ENCODE data around the gene SLIT1.

SLIT1 gene

DNA sequence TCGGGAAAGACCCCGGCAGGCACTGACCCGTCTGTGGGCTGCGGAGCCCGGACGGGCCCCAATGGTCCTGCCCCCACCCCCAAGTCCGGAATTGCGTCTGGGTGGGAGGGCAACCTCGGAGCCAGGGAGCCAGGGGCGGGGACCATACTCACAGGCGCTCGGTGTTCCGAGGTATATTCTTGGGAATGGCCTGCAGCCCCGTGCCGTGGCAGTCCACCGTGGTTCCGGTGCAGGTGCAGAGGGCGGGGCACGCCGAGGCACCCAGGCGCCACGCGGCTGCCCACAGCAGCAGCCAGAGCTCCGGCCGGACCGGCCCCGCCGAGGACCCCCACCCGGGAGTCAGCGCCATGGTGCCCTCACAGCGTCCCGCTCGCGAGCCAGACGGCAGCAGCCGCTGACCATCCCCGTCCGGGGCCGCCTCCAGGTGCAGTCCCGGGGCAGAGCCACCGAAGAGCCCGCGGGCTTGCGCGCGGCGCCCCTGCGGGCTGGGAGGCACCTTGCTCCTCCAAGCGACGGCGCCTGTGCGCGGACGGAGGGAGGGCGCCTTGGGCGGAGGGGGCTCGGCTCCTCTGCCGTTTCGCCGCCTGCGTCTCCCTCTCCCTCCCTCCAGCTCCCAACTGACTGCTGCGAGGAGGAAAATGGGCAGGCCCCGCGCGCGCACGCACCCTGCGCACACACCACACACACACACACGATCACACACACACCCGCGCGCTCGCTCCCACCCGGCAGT, at the start of gene SLIT1:
SLIT1 (minus strand) TSS at position 634 of the 733 bp plus-strand sequence; CDS start at position 349, 285 bp downstream.
- DNase-seq (ENCODE audit: low read depth in 2 of 2) = no peak

DNA sequence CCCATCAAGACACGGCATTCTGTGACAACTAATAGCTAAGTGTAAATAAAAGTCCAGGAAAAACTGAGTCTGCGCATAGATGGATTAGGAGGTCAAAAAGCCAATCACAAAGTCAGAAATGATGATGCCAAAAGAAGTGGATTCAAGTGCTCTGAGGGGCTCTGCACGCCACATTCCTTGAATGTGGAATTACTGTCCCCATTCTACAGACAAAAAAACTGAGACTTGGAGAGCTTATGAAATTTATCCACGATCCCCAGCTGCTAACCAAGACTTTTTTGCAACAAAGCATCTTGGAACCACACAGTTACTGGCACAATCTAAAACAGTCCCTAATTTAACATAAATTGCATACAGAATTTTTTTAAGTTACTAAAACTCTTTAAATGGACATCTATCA, 49.6 kb upstream of the SLIT1 start:
- DNase-seq (ENCODE audit: low read depth in 2 of 2) = no peak

DNA sequence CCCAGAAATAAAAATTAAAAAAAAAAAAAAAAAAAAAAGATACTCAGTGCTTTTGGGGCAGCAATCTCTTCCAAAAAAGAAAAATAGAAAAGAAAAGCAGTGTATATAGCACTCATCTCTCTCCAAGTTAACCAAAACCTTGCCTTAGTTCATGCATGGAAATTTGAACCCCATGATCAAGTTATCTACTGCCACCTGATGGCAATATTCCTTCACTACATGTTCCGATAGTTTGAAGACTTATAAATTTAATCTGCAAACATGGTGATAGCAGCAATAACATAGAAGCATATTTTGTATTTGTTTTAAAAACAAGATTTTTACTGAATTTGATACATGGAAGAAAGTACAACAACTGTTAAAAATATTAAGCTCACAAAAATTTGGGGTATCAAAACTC, 48.6 kb upstream of the SLIT1 start:
- DNase-seq (ENCODE audit: low read depth in 2 of 2) = no peak

DNA sequence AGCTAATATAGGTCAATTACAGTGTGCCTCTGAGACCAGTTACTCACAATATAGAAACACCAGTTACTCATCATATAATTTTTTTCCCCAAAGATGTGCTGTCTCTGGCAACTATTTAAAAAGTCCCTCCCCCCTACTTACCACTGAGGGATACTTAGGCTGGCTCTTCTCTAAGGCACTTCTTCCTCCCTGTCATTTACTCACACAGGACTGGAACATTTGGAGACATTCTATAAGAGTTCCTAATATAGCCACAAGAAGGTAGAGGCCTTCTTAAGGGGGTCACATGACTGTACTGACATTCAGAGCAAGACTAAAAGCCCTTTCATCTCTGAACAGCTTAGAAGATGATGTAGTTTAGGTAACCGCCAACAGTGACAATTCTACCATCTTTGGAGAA, 44.4 kb upstream of the SLIT1 start:
- no peak for DNase-seq (ENCODE audit: low read depth in 2 of 2)

DNA sequence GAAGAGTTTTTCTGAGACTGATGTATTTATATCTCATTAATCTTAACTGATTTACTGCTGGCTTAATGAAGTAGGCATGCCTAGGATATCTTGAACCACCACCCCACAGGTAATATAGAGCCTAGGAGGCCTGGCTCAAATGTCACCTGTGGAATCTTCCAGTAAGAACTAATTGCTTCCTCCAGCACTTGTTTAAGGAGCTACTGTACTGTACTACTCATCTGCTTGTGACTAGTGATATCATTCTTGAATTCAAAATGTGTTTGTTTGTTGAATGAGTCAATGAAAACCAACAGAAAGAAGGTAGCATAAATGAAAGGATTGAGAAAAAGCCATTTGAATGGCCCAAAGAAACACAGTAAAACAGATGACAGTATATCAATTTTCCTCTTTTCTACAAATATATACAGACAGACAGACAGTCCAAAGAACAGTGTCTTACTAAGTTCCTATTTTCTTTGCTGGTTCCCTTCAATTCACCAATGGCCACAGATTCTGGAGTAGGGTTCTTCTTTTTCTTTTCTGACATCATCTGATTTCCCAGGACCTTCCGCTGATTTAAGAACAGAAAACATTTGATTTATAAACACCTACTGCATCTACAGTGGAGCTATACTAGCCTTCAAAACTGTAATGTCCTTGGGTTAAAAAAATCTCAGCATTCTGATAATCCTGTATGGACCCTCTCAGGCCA, 43.7 kb upstream of the SLIT1 start:
- no peak for DNase-seq (ENCODE audit: low read depth in 2 of 2)

DNA sequence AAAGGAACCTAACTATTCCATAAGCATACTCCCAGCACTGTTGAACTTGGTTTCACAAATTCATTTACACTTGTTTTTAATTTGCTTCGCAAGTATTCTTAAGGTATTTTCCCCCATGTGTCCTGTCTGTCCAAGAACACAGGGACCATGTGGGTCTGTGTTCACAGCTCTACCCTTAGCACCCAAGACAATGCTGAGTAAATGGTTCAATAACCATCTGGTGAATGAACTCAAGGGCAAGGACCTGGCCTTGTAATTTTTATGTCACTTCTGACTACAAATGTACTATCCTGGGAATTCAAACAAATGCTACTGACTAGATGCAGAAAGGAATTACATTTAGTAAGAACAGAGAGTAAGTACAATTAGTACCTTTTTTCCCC, 43.0 kb upstream of the SLIT1 start:
- no peak for DNase-seq (ENCODE audit: low read depth in 2 of 2)

DNA sequence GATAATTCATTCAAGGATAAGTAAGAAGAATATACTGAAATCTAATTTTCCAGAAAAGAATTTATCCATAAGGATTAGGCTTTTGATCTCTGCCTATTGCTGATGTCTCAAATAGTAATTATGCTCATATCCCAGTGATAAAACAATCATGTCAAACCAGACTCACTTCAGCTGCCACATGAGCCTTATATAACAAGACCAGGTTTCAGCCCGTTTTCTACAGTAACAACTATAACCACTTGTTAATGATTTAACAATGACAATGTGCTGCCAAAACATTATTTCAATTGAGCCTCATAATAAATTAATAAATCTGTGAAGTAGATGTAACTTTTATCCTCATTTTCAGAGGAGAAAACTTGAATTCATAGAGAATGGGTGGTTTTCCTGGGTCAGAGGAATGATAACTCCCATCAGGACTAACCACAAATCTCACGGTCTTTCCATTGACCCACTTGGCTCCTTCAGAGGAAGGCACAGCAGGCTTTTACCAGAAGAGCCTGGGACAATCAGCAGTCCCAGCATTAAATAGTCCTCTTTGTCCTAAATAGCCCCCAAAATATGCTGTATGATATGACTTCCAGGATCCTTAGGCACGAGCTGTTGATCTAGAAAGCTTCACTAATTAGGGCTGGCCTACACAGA, 42.5 kb upstream of the SLIT1 start:
- no peak for DNase-seq (ENCODE audit: low read depth in 2 of 2)

DNA sequence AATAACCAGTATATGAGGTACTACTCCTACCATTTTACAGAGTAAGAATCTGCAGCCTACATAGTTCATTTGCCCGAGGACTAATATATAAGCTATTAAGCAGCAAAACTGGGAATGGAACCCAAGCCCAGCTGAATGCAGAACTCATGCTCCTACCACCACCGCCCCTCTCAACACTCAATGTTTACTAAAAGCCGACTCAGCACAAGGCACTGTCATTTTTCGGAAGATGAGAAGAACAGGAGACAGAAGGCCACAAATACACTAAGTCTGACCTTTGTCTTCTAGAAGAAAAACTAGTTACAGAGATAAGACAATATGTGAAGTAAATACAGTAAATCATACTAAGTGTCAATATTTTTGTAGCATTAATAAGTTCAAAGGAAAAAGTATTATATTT, 40.6 kb upstream of the SLIT1 start:
- no peak for DNase-seq (ENCODE audit: low read depth in 2 of 2)

DNA sequence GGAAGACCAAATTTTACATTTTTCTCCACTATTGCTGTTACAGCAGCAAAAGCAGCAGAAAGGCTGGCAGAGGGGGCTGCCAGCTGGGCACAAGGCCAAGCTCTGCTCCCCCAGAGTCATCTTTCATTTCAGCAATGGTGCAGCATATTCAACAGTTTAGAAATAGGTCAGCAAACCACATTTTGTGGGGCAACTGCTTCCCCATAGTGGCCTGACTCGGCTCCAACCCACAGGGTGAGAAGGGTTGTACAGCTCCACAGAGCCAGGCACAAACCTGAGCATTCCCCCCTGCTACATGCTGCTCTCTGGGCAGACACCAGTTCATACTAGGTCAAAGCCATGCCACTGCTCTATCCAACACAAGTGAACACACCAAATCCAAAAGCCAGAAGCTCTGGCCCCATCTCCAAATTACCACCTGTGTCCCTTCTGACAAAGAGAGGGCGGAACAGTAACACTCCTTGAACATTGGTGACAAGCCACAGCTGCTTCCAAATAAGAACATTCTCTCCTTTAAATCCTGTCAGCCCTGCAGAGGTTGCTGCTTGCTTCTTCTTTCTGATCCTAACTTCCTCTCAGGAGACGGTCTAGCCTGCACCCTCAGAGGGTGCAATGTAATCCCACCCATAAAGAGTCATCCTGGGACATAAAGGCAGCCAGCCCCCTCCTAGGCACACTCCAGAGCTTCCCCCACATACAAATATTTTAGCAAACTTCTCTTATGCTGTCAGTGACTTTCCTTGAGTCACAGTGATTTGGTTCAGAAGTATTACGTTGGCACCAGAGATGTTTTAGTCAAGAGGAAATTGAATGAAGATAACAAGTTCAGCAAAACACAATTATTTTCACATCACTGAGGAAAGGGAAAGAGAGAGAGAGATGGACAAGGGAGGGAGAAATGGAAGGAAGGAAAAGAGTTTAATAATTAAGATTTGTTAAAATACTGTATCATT, 39.0 kb upstream of the SLIT1 start:
- DNase-seq (ENCODE audit: low read depth in 2 of 2) = no peak

DNA sequence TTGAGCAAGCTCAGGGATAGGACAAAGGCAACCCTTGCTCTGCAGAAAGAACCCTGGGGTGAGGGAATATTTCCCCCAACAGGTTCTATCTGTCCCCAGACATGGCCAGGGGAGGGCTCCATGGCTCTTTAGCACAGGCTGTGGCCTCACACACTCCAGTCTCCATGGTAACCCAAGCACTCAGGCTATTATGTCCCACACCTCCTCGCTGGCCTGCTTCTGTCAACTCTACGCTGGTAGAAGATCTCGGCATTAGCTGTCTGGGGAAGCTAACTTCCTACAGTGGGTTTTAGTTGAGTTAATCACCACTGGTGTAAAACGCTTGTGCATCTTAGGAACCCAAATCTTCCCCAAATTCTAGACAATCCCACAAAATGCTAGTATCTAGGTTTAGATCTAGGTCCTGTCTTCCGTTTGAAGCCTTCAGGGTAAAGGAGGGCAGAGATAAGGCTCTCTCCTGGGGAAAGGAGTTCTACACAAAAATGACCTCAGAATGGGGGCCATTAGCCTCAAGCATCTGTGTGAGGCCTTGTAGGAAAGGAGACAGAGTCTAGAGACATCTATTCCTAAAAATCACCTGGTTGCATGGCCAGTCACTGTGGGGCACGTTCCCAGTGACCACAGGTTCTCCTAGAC, 36.7 kb upstream of the SLIT1 start:
- DNase-seq (ENCODE audit: low read depth in 2 of 2) = no peak

DNA sequence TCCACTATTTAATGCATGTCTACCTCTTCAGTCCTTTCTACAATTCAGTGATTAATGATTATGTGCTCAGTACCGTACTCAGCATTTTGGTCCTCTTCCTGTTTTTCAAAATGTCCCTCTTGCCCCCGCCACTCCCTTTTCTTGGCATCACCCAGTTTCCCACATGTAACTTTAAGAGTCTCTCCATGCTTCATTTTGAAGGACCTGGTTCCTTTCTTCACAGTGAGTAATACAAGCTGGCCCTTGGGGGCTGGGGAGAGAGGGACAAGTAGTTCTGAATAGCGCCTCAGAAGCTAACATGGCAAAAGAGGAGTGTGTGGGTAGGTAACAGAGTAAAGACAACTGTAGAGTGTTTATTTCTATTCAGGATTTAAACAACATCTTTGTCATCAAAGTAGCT, 34.6 kb upstream of the SLIT1 start:
- DNase-seq (ENCODE audit: low read depth in 2 of 2) = no peak

DNA sequence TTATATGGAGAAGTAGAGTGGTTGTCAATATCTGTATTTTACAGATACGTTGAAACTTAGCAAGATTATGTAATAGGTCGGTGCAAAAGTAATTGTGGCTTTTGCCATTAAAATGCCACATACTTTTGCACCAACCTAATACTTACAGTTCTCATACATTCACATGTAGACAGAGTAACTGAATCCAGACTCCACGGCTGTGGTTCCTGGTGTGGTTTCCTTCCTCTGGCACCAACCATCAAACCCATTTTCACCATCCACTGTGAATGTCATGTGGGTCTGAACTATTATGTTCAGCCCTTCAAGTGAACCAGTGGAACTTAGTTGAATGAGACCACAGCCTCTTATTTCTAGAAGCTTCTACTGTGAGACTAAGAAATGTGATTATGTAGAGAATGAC, 31.5 kb upstream of the SLIT1 start:
- DNase-seq (ENCODE audit: low read depth in 2 of 2) = no peak

DNA sequence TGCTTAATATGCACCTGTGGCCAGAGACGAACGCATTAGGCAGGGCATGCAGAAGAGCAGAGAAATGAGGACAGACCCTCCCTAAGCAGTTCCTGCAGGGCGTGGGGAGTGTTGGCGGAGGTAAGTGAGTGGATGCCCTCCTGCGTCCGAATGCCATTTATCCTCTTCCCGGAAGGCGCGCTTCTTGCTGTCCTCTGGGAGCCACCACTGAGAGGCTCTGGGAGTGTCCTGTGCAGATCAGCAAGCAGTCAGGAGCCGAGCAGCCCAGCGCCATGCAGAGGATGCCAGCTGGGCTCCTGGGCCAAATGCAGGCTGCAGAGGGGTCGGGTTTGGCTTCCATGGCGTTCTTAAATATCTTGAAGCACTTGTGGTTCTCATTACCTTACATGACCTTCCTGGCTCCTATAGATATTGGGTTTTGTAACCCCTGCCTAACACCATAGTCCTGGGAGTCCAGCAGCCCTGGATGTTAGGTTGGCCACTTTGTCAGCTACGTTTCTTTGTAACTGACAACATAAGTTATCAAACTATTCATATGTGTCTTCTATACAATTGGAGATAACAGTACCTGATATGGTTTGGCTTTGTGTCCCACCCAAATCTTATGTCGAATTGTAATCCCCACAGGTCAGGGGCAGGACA, 30.0 kb upstream of the SLIT1 start:
- DNase-seq (ENCODE audit: low read depth in 2 of 2) = no peak

DNA sequence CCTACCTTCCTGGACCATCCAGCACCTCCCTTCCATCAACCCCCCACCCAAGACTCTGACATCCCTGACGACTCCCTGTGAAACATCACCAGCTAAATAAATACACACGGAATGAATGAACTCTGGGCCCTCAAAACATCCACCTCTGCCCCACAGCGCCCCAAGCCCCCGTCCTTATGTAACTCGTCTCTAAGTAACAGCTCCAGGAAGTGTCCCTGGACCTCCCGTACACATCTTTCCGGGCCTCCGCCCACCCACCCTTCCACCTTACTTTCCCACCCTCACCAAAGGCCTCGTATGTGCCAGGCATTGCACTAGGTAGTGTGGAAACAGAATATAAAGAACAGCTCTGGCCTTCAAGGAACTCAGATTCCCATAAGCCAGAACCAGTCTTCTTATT, 27.7 kb upstream of the SLIT1 start:
- no peak for DNase-seq (ENCODE audit: low read depth in 2 of 2)

DNA sequence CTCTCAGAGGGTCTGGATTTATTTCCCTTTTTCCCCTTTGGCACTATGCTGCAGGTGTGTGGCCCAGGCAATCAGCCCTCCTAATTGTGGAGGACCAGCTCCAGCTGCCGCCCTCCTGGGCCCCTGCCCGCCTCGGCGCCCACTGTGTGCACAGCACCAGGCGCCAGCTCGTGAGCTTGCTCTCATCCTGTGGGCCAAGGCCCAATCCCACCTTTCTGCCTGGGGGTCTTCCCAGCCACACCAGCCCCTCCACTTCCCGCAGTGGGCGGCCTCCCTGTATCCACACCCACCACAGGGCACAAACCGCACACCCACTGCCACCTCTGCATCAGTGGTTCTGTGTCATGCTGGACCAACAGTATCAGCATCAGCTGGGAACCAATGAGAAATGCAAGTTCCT, 25.5 kb upstream of the SLIT1 start:
- DNase-seq (ENCODE audit: low read depth in 2 of 2) = no peak

DNA sequence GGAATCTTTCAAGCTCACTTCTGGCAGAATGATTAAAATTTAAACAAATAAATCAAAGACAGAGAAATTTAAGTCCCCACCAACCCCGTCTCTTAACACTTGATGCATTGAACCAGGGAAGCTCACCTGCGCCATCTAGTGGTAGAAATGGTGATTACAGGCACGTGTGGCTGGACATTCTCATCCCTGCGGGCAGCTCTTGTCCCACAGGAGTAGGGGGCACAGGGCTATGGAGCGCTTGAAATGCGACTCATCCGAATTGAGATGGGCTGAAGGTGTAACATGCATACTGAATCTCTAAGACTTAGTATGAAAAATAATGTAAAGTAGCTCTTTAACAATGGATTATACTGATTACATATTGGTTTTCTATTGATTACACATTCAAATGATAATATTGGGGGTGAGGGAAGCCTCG, 24.8 kb upstream of the SLIT1 start:
- DNase-seq (ENCODE audit: low read depth in 2 of 2) = peak; percentile 60 to 66

DNA sequence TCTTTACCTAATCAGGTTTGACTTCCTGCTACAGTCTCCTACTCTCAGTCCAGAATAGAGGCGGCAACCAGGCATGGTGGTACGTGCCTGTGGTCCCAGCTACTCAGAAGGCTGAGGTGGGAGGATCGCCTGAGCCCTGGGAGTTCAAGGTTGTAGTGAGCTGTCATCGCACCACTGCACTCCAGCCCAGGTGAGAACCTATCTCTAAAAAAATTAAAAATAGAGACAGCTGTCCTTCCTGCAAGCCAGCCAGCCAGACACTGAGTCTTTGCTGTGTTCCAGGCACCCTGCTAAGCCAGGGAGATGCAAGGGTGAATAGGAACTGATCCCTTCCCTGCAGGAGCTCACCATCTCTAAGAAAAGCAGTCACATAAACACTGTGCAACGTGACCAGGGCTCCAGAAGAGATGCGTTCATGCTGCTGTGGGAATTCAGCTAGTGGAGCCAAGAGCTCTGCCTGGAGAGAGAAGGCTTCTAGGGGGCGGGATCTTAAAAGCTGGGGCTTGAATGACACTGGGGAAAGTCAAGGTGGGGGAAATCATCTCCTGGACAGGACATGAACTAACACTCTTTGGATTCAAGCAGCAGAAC, 22.1 kb upstream of the SLIT1 start:
- DNase-seq (ENCODE audit: low read depth in 2 of 2) = no peak

DNA sequence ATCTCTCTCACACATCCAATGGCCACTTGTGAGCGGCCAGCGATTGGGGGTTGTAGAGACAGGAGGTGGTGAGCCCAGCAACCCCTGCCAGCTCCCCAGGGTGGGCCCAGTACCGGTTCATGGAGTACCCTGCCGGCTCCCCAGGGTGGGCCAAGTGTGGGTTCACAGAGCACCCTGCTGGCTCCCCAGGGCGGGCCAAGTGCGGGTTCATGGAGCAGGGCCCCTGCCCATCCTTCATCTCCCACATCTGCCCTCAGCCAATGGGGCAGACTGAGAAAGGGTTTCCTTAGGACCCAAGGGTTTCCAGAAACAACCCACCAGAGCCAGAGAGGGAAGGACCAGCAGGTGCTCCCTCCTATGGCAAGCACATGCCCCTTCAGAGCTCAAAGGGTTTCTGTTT, 21.4 kb upstream of the SLIT1 start:
- DNase-seq (ENCODE audit: low read depth in 2 of 2) = no peak

DNA sequence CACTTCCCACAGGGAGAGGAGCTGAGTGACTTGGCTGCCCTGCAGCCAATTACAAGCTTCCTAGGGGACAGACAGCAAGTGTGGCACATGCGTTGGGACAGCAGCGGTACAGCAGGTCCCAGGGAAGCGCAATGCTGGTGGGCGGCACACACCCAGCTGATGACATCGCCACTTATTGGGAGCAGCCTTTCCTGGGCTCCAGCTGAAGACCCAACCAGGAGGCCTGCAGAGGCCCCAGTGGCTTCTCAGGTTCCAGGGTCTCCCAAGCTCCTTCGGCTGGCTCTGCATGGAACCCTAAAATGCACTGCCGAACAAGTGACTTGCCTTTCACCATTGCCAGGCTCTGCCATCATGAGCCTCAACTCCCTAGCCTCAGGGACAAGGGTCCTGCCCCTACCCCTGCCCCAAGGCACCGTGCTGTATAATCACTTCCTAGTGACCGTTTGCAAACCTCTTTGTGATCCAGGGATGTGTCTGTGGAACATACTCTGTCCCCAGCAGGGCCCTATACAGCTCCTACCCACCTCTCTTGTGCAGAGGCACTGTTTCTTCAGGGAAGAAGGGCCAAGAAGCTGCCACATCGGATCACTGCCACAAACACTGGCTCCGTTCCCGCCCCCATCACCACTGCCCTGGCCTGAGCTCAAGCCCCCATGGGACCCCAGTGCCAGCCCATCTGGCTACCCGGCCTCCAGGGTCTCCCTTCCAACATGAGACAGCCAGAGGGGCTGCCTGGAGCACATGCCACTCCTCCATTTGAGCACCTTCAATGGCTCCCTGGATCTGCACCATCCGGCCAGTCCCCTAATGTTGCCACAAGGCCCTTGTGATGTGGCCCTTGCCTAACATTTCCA, 19.3 kb upstream of the SLIT1 start:
- DNase-seq (ENCODE audit: low read depth in 2 of 2) = no peak

DNA sequence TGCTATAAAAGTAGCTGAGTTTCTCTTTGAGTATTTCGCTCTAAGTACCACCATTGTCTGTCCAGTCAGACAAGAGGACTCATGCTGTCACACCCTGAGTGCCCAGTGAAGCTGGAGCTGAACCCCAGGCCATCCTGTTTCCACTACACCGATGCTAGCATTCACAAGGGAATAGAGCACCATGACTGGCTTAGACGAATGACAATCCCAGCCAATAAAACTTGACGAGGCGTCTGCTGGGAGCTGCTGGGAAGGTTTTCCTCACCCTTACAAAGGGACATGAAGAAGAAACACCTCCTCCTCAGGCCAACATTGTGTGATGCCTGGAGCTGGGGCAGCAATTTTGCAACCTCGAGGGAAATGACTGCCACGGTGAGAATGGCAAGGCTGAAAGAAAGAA, 17.5 kb upstream of the SLIT1 start:
- DNase-seq (ENCODE audit: low read depth in 2 of 2) = no peak

Measured in activated CD4-positive, alpha-beta T cell treated with anti-CD3 and anti-CD28 coated beads for 24 hours (primary cell).